HG03039 (cell line): ENCODE measurements around the gene GPRIN3.
"Not testable (repeated sequence)": the region's sequence is repeated elsewhere in the genome, so short reads cannot be mapped to it uniquely, and the experiment has no call there.

Experiments used
- ATAC-seq: cut with Tn5 transposase; IDR thresholded peaks from one replicate; pipeline ENCODE4 v1.9.1; 2021; ENCODE audit warnings: mild to moderate bottlenecking, moderate library complexity; ENCODE audit not compliant: unreplicated experiment

The GPRIN3 gene

DNA sequence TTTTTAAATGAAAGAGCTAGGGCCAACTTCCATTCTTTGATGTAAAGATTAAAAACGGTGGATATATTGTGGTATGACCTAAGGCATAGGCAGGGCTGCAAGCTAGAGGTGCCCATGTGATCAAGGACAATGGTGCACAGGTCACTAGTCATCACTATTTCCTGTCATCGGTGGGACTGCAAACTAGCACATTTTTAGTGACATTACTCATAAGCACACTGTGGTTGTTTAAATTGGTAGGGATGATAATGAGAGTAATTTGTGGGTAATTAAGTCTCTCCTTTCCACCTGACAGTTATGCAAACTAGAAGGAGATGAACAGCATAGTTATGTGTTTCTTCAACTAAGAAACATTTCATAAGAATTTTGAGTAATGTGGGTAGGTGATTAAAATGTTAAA is 85.4 kb downstream of the GPRIN3 start:
- ATAC-seq = no peak

DNA sequence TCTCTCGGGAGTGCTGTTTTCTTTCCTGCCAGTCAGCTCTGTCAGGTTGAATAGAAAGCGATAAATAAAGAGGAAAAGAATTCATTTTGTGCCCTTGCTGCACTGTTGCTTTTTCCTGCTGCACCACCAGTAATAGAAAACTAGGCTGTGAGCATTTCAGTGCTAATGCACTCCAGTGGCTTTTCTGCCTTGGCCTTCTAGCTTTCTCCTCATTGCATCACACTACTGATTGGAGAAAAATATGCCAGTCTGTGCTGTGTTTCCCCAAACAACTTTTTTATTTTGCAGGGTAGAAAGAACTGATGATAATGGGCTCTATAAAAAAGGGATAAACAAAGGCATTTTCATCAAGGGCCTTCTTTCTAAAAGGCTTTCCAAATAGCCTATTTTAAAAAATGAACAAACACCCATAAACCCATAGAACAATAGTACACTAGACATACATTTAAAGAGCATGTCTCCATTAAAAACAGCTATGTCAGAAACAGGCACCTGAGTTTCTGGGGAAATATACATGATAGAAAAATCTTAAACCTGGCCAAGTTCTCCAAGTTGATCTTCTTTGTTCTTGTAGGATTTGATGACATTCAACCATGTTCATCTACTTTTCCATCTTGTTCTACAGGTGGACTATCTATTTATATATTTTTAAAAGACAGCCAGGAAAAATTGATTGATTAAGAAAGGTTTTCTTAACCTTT is 86.3 kb downstream of the GPRIN3 start:
- ATAC-seq = no peak

DNA sequence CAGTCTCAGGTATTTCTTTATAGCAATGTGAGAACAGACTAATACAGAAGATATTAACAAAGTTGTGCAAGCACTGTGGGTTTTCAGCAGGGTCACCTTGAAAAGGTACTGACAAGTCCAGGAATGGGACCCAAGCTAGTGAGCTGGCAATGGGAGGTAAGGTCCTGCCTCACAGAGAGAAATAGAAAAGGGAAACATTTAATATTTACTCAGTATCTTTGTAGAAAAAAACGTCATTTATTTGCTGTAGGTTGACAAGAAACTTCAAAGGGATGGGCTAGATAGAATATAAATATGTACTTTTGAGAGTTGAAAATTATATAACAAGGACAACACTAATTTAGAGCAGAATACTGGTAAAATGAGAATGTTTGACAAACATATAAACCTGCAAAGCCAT is 89.0 kb downstream of the GPRIN3 start:
- ATAC-seq = no peak

DNA sequence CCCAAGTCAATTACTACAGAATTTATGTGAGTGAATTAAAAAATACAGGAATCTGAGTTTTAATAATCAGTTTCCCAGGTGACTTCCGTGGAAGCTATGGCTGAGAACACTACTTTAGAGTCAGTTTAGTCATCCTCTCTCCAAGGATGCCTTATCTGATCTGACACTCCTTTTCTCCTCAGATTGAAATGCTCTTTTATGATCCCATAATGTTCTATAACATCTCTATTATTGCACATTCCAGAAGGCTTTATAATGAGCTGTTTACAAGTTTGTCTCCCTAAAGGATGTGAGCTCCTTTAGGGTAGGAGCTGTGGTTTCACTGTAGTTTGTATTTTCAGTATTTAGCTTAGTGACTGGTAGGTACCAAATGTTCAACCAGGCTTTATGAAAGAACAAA is 90.0 kb downstream of the GPRIN3 start:
- no peak for ATAC-seq

DNA sequence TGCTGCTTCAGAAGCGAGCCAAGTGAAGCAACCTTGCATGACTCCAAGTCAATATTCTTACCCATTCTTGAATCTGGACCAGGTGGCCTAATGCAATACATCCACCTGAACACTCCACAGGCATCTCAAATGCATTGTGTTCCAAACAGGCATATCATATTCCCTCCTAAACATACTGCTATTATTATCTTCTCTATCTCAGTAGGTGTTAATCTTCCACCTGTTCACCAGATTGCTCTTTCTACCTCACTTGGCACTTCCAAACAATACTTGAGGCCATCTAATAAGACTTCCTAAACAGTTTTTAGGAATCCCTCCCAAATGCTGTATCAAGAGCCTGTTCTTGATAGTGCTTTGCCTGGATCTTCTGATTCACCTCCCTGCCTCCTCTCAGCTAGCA is 90.7 kb downstream of the GPRIN3 start:
- ATAC-seq = no peak

DNA sequence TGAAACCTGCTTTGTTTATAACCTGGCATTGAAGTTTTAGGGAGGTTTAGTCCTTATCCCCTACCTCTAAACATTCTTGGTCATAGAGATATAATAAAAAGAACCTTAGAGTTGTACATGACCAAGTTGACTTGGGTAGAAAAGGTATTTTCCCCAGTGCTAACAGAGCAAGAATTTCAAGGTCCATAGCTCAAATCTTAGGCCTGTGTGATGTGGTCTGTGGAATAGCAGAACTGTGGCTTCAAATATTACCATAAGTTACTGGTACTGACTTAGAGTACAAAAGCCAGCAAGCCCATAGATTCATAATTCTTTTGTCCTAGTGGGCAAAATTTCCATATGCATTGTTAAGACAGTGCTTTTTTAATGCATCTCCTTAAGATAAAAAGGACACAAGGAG is 91.2 kb downstream of the GPRIN3 start:
- no peak for ATAC-seq

DNA sequence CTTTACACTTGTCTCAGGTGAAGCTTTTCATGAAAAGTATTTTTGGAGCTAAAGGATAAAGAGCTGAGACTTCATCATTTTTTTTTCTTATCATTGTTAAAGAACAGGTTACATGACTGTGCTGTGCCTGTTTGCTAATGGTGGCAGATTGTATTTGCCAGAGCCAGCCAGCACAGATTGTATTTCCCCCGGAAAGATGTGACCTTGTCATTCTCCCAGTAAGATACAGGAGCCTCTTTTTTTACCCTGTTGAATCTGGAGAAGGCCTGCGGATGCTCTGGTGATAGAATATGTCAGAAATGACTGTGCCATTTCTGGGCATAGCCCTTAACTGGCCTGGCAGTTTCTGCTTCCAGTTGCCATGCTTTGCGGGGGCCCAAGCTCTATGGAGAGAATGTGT is 91.9 kb downstream of the GPRIN3 start:
- ATAC-seq = no peak

DNA sequence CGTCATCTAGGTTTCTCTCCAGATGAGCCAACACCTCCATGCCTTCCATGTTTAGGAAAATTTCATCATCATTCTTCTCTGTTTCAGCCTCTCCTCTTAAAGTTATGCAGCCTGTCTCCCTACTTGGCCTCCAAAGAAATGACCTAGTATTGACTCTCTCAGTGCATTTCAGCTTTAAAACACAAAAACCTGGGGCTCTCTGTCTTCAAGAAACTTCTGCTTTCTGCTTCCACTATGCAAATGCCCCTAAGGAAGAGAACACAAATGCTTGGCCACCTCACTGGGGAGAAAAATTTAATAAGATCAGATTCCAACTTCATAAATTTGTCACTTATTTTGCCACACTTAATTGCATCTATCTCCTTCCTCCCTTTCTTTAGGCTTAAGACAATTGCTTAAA is 93.3 kb downstream of the GPRIN3 start:
- ATAC-seq = no peak

DNA sequence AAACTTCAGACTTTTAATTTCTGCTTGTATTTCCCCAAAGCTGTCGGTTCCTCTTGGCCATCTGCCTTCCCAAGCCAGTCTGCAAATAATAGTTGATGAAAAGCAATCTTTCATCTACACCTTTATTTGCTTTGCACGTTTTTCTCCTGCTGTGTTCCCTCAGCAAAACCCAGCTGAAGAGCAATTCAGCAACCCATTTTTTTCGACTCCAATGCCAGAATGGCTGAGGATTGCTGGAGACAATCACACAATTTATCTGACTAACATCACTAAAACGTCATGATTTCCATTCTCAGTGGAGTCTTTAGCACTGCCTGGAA is 94.3 kb downstream of the GPRIN3 start:
- ATAC-seq = no peak

DNA sequence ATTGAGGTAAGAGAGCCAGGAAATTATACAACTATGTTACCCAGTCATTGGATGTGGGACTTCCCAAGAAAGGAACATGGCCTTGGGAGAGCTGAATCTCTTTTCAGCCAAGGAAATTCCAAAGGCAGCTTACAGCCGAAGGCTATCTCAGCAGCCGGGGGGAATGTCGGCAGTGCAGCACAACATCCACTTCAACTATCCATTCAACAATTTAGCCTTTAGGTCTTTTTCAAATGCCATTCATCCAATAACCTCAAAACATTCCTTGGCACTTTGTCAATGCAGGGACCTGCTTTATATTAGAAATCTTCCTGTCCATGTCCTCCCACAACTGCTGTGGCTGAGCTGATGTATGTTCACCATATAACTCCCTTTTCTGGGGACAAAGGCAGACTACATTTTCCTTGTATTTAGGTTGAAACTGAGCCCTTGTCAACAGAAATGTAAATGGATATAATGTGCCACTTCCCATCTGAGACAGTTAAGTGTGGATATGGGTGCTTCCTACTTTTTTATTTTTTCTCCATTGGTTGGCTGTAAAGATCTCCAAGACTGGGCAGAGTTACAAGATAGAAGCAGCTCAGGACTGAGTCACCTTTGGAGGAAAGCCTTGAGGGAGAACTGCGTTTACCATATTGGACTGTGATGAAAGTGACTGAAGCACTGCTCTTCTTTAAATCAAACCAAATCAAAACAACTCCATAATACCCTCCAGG is 94.8 kb downstream of the GPRIN3 start:
- no peak for ATAC-seq

DNA sequence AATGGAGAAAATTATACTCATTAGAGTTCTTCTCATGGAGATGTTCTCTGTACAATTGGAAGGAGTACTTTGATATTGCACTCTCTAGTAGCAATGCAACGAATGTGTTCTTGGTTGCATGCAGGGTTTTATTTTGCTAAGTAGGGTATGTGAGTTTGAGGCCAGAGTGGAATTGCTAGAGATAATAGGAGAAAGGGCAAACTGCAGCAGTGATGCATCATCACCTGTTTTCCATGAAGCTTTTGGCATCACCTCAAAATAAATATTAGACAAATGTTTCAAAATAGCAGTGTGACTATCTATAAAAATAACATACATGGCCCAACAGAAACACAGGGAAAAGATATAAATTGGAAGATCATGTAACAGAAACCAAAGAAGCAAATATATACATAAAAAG is 103.0 kb downstream of the GPRIN3 start:
- no peak for ATAC-seq

DNA sequence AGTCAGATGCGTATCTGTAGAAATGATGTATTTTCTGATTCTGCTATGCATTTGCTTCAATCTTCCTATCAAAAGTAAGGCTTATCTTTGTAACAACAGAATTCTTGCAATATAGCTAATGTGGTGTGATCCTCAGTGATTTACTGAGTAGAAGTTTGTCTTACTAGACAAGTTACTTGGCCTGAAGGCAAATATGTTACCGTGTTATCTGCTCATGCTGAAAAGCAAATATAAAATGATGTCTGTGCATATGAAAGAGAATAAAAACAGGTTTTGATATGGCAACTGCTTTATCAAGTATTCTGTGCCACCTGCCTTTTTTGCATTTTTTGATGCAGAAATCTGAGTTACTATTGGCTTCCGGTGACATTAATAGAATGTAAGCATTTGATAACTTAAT is 103.7 kb downstream of the GPRIN3 start:
- no peak for ATAC-seq

DNA sequence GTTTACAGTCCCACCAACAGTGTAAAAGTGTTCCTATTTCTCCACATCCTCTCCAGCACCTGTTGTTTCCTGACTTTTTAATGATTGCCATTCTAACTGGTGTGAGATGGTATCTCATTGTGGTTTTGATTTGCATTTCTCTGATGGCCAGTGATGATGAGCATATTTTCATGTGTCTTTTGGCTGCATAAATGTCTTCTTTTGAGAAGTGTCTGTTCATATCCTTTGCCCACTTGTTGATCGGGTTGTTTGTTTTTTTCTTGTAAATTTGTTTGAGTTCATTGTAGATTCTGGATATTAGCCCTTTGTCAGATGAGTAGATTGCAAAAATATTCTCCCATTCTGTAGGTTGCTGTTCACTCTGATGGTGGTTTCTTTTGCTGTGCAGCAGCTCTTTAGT is 108.2 kb downstream of the GPRIN3 start:
- not testable (repeated sequence) for ATAC-seq

DNA sequence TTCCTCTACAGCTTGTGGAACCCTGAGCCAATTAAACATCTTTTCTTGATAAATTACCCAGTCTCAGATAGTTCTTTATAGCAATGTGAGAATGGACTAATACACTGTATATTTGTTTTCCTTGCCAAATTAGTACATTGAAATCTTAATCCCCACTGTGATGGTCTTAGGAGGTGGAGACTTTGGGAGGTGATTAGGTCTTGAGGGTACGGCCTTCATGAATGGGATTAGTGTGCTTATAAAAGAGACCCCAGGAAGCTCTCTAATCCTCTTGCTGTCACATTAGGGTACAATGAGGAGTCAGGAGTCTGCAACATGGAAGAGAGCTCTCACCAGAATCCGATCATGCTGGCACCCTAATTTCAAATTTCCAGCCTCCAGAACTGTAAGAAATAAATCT is 109.7 kb downstream of the GPRIN3 start:
- no peak for ATAC-seq

DNA sequence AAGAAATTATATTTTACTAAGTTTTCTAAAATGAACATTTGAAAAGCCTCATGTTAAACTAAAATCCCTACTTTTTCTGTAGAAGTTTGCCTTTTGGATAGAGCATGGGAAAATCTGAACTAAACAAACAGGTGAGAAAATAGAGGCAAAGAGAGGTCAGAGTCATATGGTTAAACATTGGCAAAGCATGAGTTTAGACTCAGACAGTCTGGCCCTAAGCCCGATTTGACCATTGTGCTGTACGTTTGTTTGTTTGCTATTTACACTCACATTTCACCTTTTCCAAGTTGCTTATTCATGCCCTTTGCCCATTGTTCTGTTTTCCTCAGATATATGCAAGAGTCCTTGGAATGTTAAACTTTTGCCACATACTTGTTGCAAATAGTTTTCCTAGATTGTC is 110.9 kb downstream of the GPRIN3 start:
- ATAC-seq = no peak

DNA sequence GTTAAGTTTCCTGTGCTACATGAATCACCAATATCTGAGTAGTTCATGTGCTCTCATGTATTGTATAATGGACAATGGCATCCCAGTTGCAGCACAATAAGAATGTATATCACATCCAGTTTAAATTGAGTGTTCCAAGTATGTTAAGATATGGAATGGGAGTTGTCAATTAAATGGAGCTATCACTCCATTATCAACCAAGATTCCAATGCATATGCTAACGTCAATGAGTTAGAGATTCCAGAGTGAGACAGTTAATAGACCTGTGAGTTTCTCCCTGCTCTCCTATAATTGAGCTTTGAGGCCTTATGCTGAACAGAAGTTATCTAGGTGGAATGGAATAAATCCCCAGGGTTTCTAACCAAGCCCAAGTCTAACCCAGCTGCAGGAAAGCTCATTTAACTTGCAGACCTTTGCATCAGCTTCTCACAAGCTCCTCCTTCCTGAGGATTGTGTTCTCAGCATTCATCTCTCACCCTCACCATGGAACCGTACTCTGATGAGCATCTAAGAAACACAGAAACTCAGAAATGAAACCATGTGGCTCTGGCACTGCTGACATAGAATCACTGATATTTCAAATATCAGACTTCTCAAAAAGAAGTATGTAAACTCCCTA is 111.4 kb downstream of the GPRIN3 start:
- no peak for ATAC-seq

DNA sequence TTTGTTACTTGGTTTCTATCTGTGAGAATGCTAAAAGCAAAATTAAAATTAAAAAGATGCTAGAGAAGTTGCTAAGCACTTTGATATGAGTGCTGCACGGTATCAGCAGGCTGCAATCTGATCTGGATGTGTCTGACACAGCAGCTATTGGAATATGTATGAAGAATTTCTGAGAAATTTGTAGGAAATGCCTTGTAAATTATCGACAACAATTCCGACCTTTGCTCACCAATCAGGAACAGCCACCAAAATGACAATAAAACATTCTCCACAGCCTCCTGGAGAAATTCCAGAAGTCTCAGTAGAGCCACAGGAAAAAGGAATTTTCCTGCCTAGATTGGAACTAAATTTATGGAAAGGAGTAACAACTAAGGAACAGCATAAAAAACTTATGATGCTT is 113.8 kb downstream of the GPRIN3 start:
- ATAC-seq = no peak
